Epithelial cell of proximal tubule (primary cell): ENCODE measurements around the gene GXYLT1. TPM values are rescaled to one million over a fixed set of nuclear protein-coding genes. Genes with fewer than 3 reads are reported as not detected.

ENCODE experiments used
- DNase-seq: peaks from one replicate; pipeline ENCODE4 v3.0.0-alpha.2; 2011; ENCODE audit warnings: low read depth
- H3K4me3 ChIP-seq: 2 replicates; pipeline ENCODE4 v1.5.1; 2011; ENCODE audit warnings: low read depth, mild to moderate bottlenecking, low read length
- total RNA-seq: library from RNA; depleted of rRNA; stranded (reverse); fragments of >200 nt; gene quantifications from 2 replicates; pipeline ENCODE4 v1.2.3, GENCODE V29; 2015
- TF ChIP-seq, protein P1 (sequence below): conservative IDR thresholded peaks from 2 replicates; pipeline ENCODE4 v1.5.1; 2012; ENCODE audit warnings: low read depth, mild to moderate bottlenecking, low read length

Gene GXYLT1
- total RNA-seq, 1 donor from 2014 or later, result 9.6 TPM

GRCh38 chr12:42182394-42182793 is 37.7 kb upstream of the GXYLT1 start:
- H3K4me3 ChIP-seq, result no peak overlapping the region
- TF ChIP-seq, protein P1, sequence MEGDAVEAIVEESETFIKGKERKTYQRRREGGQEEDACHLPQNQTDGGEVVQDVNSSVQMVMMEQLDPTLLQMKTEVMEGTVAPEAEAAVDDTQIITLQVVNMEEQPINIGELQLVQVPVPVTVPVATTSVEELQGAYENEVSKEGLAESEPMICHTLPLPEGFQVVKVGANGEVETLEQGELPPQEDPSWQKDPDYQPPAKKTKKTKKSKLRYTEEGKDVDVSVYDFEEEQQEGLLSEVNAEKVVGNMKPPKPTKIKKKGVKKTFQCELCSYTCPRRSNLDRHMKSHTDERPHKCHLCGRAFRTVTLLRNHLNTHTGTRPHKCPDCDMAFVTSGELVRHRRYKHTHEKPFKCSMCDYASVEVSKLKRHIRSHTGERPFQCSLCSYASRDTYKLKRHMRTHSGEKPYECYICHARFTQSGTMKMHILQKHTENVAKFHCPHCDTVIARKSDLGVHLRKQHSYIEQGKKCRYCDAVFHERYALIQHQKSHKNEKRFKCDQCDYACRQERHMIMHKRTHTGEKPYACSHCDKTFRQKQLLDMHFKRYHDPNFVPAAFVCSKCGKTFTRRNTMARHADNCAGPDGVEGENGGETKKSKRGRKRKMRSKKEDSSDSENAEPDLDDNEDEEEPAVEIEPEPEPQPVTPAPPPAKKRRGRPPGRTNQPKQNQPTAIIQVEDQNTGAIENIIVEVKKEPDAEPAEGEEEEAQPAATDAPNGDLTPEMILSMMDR, result no peak
- no peak for DNase-seq

GRCh38 chr12:42180990-42181596 is 36.4 kb upstream of the GXYLT1 start:
- peak; percentile 29 for DNase-seq
- no peak overlapping the region for H3K4me3 ChIP-seq
- TF ChIP-seq, protein P1, result no peak

DNA sequence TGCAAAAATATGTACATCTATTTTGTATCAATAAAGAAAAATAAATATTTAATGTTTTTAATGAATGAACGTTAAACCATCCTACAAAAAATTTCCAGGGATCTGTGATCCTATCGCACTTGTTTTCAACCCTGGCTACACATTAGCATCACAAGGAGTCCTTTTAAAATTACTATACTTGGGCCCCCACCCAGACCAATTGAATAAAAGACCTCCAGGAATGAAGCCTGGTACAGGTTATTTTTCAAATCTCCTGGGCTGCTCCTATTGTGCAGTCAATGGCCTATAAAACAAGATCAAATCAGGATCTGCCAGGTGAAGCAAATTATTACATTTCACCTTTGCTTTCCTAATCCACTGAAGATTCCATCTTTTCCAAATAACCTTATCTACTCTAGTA is 33.4 kb upstream of the GXYLT1 start:
- TF ChIP-seq, protein P1, result no peak
- no peak for DNase-seq
- H3K4me3 ChIP-seq, result no peak overlapping the region

GRCh38 chr12:42174978-42175377 is 30.3 kb upstream of the GXYLT1 start:
- TF ChIP-seq, protein P1, result no peak
- DNase-seq, result no peak
- no peak overlapping the region for H3K4me3 ChIP-seq

DNA sequence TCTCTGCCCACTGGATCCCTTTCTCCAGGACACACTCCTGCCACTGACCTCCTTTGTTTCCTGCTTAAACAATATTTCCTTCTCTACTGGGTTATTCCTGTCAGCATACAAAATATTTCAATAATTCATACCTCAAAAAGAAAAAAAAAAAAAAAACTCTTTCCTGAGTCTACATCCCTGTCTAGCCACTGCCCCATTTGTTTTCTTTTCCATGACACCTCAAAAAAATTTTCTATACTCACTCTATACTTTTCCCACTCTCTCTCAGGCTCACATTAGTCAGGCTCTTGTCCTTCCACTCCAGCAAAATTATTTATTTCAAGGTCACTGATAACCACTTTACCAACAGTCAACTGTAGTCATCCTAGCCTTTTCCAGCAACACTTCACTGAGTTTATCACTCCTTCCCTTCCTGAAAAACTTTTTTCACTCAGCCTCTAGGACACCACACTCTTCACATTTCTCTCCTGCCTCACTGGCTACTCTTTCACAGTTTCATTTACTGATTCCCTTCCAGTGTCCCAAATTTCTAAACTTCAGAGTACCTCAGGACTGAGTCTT is 29.4 kb upstream of the GXYLT1 start:
- no peak overlapping the region for H3K4me3 ChIP-seq
- TF ChIP-seq, protein P1, result no peak
- no peak for DNase-seq

DNA sequence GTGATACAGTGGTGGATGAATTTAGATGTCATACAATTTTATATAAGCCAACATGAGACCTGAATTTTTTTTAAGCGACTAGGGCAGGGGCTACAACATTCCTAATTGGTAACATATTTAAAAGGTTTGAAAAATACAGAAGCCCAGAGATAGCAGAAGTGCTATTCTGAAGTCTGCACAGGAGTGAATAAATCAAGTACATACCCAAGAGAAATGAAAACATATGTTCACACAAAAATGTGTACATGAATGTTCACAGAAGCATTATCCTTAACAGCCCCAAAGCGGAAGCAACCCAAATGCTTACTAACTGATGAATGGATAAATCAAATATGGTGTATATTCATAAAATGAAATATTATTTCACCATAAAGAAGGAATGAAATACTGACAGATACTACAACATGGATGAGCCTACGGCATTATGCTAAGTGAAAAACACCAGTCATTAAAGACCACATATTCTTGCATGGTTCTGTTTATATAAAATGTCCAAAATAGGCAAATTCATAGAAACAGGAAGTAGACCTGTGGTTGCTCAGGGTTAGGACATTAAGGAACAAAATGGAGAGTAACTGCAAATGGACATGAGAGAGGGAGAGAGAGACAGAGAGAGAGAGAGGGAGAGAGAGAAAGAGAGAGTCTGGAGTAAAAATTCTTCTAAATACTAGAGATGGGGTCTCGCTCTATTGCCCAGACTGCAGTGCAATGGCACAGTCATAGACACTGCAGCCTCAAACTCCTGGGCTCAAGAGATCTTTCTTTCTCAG is 28.0 kb upstream of the GXYLT1 start:
- TF ChIP-seq, protein P1, result no peak
- no peak for DNase-seq
- no peak overlapping the region for H3K4me3 ChIP-seq

GRCh38 chr12:42167711-42168110 is 23.0 kb upstream of the GXYLT1 start:
- TF ChIP-seq, protein P1, result no peak
- no peak for DNase-seq
- H3K4me3 ChIP-seq, result no peak overlapping the region
